ENCODE data around the gene DNAH9. TPM values are rescaled to one million over a fixed set of nuclear protein-coding genes. Genes with fewer than 3 reads are reported as not detected.

Gene DNAH9
- total RNA-seq, 1 experiment from 2014 or later, result 0.22 TPM

GRCh38 chr17:11730747-11731146 lies 132.5 kb downstream of the DNAH9 start:
- no peaks in the 10 kb centered on the region for H3K27me3 Mint-ChIP-seq (ENCODE audit: low read depth)
- no peaks in the 10 kb centered on the region for H3K79me2 ChIP-seq (ENCODE audit: insufficient read depth, low read length)
- H2BK15ac ChIP-seq (ENCODE audit: low read depth, low read length), result no peak overlapping the region
- H4K5ac ChIP-seq (ENCODE audit: insufficient read length, low read depth, low read length), result no peak overlapping the region
- no peak overlapping the region for H3K18ac ChIP-seq (ENCODE audit: insufficient read length, low read depth, low read length)
- H2BK20ac ChIP-seq (ENCODE audit: low read depth, low read length, poor library complexity, severe bottlenecking), result no peak overlapping the region
- H4K20me1 ChIP-seq (ENCODE audit: control insufficient read depth, insufficient read depth, insufficient read length), result no peaks in the 10 kb centered on the region
- H3K27ac Mint-ChIP-seq, result no peak overlapping the region
- WGBS (ENCODE audit: extremely low coverage, insufficient read length, low lambda C conversion rate), result 100% methylated on average over 1 of the region's 3 CpGs
- no peak overlapping the region for H2BK12ac ChIP-seq (ENCODE audit: insufficient read length, low read depth, low read length)
- H3K9me3 Mint-ChIP-seq, result peaks cover 4 to 8% of the 10 kb centered on the region in 2 experiments; a peak in 4 of 5 replicates
- no peak overlapping the region for H3K23ac ChIP-seq (ENCODE audit: insufficient read length, low read depth, low read length)
- H3K14ac ChIP-seq (ENCODE audit: insufficient read depth, low read length), result no peak overlapping the region
- H3K4me2 ChIP-seq (ENCODE audit: insufficient read depth, insufficient read length, low read length), result no peak overlapping the region
- H3K4me3 Mint-ChIP-seq, result no peak overlapping the region
- H3K23me2 ChIP-seq (ENCODE audit: insufficient read length, low read depth, low read length, poor library complexity, severe bottlenecking), result no peaks in the 10 kb centered on the region
- no peak overlapping the region for H3K4ac ChIP-seq (ENCODE audit: low read depth, low read length)
- no peak overlapping the region for H4K8ac ChIP-seq (replicated peaks; ENCODE audit: insufficient read length, low read depth, low read length)
- no peak overlapping the region for H2AFZ ChIP-seq (ENCODE audit: low read length)
- no peak overlapping the region for H2BK120ac ChIP-seq (ENCODE audit: low read depth, low read length, poor library complexity, severe bottlenecking)
- H3K9ac ChIP-seq (ENCODE audit: extremely low read depth, insufficient read length, low read length), result no peak overlapping the region
- H3T11ph ChIP-seq (ENCODE audit: low read length), result no peak overlapping the region
- H3K9me3 ChIP-seq (ENCODE audit: control insufficient read depth, low read depth, low read length), result no peaks in the 10 kb centered on the region
- no peak overlapping the region for H3K27ac ChIP-seq (ENCODE audit: insufficient read length, low read depth, low read length)
- TF ChIP-seq CTCF (conservative IDR thresholded peaks at IDR 0.05), result no peak
- no peak for DNase-seq
- H3K27me3 ChIP-seq (ENCODE audit: insufficient read depth, low read length), result no peaks in the 10 kb centered on the region
- no peak overlapping the region for H4K91ac ChIP-seq (ENCODE audit: insufficient read length, low read depth, low read length)
- no peaks in the 10 kb centered on the region for H3K79me1 ChIP-seq (ENCODE audit: insufficient read depth, low read depth, low read length, poor library complexity, severe bottlenecking)
- peaks cover 7% of the 10 kb centered on the region; the same call in 1 of the 2 replicates for H3K4me1 ChIP-seq (ENCODE audit: insufficient read depth, low read length)
- no peak overlapping the region for H2BK5ac ChIP-seq (ENCODE audit: insufficient read length, low read length)
- peaks cover 0 to 3% (median 0%) of the 10 kb centered on the region in 3 experiments; a peak in 2 of 7 replicates for H3K36me3 Mint-ChIP-seq (ENCODE audit: insufficient read depth in 1 of 3, low read depth in 3 of 3)
- no peak overlapping the region for H2AK5ac ChIP-seq (ENCODE audit: insufficient read length, low read length)
- H3K56ac ChIP-seq (ENCODE audit: insufficient read length, low read depth, low read length), result no peak overlapping the region
- H3K4me1 Mint-ChIP-seq, result peaks cover 19 to 23% of the 10 kb centered on the region in 2 experiments
